Measurements from ENCODE around the gene MYH11.
A peak's percentile ranks its signal among the peaks of the same experiment; 100 is the strongest.
"Not testable (repeated sequence)": the region's sequence is repeated elsewhere in the genome, so short reads cannot be mapped to it uniquely, and the experiment has no call there.

The MYH11 gene

DNA sequence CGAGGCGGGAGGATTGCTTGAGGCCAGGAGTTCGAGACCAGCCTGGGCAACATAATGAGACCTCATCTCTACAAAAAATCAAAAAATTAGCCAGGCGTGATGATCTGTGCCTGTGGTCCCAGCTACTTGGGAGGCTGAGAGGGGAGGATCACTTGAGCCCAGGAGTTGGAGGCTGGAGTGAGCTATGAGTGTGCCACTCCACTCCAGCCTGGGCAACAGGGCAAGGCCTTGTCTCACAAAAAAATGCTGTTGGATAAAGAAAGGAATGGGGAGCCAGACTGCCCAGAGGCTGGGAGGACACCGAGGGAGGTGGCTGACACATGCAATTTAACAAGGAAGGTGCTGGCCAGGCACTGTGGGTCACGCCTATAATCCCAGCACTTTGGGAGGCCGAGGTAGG, 47.5 kb downstream of the MYH11 start:
- DNase-seq (ENCODE audit: low spot score), result not testable (repeated sequence)

DNA sequence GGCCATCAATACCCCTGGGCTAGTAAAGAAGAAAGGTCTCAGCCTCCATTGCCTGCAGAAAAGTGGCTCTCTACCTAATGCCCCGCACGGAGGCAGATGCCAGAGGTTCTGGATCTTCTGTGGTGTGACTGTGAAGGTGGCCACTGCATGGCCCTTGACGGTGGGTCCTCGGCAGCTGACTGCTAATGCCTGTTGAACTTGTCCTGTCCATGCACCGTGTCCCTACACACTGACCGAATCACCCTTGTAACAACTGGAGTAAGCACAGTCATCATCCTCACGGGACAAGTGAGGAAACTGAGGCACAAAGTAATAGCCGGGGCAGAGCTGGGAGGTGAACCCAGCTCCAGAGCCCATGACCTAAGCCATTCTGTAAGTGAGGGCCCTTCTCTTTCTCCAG, 48.8 kb downstream of the MYH11 start:
- DNase-seq (ENCODE audit: low spot score), result no peak

DNA sequence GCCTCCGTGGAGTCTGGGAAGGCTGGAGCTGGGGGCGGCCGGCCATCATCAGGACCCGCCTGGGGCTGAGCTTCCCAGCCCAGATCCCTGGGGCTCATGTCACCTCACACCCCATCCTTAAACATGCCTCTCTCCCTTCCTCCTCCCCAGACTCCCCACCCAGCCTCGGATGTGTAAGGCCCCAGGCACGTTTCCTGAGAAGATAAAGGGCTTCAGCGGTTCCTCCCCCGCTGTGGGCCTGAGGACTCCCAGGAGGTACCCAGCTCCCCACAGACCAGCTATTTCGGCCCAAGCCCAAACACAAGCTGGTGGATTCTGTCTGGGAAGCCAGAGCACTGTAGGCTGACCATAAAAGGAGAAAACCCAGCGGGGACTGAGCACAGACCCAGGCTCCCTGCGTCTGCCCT, 49.2 kb downstream of the MYH11 start:
- peak; percentile 61 for DNase-seq (ENCODE audit: low spot score)

DNA sequence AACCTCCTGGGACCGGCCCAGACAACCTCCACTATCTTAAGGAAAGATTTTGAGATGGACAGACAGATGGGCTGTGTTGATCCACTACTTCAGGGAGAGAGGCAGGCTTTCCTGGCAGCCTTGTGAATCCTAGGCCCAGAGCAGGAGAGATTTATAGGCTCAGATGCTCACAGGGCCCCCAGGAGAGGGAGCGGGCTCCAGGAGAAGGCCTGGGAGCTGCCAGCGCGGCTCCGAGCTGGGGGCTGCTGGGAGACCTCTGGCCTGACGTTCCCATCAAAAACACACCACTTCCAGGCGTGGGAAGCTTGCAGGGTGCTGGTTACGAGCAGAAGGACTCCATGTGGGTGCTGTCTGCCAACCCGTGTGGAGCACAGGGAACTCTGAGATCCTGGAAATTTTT, 53.2 kb downstream of the MYH11 start:
- no peak for DNase-seq (ENCODE audit: low spot score)

DNA sequence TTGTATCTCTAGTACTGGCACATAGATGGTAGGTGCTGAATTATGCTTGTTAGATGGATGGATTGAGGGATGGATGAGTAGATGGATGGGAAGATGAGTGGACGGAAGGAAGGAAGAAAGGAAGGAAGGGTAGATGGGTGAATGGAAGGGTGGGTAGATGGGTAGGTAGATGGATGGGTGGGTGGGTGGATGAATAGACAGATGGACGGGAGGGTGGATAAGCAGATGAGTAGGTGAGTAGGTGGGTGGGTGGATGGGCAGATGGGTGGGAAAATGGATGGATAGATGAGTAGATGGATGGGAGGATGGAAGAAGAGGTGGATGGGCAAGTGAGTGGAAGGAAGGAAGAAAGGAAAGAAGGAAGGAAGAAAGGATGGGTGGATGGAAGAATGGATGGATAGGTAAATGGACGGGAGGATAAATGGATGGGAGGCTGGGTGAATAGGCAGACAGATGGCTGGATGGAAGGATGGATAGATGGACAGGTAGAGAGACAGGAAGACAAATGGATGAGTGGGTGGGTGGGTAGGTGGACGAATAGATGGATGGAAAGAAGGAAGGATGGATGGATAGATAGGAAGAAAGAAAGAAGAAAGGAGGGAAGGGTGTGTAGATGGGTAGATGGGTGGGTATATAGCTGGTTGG, 56.9 kb downstream of the MYH11 start:
- no peak for DNase-seq (ENCODE audit: low spot score)

DNA sequence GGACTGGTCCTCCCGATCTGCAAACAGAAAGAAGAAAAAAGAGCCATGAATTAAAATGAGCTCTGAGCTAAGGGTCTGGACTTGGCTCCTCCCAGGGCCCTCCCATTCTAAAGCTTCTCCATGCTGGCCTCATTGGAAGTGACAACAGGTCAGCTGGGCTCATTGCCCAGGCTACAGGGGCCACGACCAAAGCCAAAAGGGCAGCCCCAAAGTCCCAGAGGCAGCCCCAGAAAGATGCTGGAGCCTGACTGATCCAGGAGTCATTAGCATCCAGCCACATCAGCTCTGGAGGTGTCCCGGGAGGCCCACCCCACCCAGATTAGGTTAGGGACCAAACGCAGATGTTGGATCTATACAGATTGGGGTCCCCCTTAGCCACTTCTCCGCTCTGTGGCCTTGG, 58.2 kb downstream of the MYH11 start:
- no peak for DNase-seq (ENCODE audit: low spot score)

DNA sequence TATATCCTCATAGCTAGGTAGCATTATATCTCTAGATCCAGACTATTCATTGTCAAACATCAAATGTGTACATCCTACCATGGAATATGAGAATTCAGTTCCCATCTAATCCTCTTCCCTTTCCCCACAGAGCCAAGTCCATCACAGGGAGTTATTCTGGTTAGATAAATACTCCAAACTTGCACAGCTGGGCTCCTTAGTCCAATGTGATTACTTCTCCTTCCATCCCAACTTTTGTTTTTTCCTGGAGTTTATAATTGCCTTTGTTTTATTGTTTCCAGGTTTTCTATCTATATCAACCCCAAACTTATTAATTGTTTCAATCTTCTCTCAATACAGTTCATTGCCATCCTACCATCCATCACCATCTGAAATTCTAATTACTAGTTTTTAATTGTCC, 59.9 kb downstream of the MYH11 start:
- DNase-seq (ENCODE audit: low spot score), result no peak

DNA sequence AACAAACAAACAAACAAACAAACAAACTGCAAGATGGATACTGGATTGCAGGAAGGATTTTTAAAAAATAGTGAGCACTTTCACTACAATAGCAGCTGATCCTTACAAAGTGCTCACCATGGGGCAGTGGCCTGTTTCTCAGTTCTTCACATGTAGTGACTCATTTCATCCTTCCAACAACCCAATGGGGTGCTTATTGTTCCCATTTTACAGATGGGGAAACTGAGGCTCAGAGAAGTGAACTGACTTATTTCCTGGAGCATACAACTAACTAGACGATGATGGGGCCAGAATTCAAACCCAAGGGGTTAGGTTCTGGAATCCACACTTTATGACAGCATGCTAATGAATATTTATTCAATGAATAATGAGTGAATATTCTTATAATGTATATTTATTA, 61.2 kb downstream of the MYH11 start:
- DNase-seq (ENCODE audit: low spot score), result no peak

DNA sequence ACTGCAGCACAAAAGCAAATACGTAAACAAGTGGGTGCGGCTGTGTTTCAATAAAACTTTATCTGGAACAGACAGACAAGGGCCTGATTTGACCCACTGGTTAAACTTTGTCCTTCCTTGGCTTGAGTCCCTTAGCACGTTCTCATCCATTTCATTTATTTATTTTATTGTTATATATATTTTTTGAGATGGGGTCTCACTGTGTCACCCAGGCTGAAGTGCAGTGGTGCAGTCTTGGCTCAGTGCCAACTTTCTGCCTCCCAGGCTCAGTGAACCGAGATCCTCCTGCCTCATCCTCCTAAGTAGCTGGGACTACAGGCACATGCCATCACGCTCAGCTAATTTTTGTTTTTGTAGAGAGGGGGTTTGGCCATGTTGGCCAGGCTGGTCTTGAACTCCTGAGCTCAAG, 64.3 kb downstream of the MYH11 start:
- no peak for DNase-seq (ENCODE audit: low spot score)

DNA sequence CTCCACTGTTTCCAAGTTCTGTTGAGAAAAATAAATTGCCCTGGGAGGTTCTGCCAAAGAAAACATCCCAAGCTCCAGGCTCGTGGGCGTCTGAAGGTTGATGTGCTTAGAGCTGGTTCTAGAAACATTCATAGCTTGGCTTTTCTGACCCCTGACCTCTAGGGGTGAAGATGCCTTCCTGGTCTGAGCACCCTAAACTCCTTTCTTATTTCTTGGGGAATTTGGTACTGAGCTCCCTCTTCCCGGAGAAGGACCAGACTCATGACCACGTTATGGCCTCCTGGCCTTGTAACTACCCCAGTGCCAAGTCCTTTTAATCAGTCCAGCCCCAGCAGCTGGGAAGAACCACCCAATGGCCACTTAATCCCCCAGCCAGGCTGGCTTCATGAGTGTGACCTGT, 66.4 kb downstream of the MYH11 start:
- DNase-seq (ENCODE audit: low spot score), result no peak

DNA sequence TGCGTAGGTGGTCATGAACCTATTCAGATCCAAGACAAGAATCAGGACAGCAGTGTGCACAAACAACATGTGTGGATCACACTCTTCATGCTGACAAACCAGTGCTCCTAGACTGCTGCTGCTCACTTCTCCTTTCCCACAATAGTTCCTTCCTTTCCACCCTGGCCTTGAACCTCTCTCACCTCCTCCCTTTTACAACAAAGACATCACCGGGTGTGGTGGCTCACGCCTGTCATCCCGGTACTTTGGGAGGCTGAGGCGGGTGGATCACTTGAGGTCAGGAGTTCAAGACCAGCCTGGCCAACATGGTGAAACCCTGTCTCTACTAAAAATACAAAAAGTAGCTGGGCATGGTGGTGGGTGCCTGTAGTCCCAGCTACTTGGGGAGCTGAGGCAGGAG, 67.0 kb downstream of the MYH11 start:
- DNase-seq (ENCODE audit: low spot score), result not testable (repeated sequence)

DNA sequence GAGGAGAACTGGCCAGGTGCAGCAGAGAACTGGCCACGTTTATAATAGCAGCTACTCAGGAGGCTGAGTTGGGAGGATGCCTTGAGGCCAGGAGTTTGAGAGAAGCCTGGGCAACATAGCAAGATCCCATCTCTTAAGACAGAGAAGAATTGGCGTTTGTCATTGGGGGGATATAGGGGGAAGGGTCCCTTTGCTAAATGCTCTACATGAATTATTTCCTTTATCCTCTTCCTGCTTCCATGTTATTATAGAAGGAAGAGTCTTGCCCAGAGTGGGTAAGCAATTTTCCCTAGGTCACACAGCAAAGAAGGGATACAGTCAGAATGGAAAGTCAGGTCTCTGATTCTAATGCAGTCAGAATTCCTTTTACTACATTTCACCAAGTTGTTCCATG, 68.0 kb downstream of the MYH11 start:
- DNase-seq (ENCODE audit: low spot score), result no peak

DNA sequence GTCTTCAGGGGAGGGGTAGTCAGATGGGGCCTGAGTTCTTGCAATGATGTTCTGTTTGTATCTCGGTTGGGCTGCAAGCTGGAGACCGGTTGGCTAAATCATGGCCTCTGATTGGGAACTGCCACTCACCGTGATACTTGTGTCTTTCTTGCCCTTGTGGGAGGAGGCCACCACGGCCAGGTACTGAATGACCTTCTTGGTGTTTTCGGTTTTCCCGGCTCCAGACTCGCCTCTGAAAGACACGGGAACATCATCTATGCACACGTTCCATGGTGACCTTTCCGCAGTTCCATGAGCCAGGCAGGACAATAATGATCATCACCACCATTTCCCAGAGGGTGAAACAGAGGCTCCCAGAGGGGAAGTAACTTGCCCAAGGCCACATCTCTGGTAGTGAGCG, 70.3 kb downstream of the MYH11 start:
- DNase-seq (ENCODE audit: low spot score), result no peak

DNA sequence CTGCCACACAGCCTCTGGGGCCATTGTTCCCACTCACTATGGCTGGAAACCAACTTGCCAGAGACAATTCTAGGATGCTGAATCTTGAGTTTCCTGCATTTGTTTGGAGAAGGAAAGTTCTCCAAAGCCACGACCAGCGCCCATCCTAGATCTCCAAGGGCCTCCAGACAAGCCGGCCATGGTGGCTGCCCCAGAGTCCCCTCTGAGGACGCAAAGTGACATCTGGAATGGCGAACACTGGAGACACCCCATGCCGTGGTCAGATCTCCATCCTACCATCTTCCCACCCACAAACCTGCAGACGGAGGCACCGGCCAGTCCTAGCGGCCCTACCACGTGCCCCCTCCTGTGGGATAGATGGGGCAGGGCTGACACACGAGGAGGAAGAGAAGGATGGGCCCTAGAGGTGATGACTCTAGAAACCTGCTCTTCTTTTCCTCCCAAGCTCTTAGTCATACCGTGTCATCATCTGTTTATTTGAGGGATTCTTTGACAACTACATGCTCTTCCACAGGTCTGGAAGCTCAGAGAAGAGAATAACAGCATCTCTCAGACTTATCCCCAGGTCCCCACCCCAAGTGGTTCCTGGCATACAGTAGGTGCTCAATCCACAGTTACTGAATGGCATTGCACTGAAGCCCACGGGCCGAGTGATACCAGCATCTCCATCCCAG, 71.3 kb downstream of the MYH11 start:
- DNase-seq (ENCODE audit: low spot score), result no peak

DNA sequence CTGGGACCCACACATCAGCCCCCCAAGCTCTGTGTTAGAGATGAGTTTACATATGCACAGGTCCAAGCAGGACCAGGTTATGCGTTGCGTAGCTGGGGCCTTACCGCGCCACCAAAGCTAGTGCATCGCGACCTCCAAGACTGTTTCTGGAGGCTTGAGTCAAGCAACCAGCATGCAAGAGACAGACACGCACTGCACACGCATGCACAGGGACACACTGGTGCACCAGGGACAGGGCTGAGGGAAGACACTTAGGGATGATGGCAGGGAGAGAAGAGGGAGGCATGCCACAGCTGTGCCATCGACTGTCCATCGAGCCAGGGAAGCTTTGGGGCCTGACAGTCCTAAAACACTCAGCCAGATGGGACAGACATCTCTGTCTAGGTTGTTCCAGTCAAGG, 72.8 kb downstream of the MYH11 start:
- DNase-seq (ENCODE audit: low spot score), result no peak

DNA sequence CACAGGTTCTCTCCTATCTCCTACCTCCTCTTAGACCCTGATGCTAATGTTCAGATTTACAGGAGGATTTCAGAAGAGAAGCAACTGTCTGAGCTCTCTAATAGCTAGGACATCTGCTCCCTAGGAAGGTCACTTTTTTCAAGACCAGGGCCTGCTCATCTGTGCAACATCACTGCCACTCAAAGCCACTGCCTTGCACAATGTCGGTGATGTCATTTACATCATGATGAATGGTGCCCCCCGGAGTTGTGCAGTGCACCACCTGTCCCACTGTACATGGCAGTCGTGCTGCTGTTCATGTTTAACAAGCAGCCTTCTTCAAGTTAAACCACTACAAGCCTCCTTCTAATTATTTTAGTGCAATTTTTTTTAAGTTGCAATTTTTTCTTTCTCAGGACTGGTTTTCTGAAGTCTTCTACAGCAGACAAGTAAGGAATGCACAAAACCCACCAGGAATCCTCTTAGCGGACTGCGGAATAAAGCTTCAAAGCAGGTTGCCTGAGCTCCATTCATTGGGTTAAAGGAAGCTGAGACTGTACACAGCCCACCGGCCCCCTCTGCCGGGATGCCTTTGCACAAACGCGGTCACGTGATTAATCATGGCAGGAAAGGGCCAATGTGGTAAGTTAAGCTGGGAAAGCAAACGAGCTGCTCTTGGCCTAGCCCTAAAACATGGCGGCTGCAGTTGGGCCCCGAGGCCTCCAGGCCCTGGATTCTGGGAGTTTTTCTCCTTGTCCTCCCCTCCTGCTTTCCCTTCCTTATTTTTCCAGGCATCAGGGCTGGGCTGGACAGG, 74.1 kb downstream of the MYH11 start:
- DNase-seq (ENCODE audit: low spot score), result no peak

DNA sequence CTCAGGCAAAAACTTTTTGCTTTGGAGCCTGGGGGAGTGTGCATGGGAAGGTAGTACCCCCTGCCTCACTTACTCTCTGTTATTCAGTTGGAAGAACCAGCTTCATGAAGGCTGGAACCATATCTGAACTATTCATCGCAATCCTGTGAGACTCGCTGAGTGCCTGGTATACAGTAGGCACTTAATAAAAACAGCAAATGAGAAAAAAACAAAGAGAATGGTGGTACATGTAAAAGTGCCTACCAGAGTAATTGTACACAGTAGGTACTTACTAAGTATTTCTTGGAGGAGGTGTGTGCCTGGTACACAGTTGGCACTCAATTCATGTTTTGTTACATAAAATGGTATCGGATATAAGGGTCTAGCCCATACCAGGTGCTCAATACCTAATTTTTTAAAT, 75.2 kb downstream of the MYH11 start:
- DNase-seq (ENCODE audit: low spot score), result no peak

DNA sequence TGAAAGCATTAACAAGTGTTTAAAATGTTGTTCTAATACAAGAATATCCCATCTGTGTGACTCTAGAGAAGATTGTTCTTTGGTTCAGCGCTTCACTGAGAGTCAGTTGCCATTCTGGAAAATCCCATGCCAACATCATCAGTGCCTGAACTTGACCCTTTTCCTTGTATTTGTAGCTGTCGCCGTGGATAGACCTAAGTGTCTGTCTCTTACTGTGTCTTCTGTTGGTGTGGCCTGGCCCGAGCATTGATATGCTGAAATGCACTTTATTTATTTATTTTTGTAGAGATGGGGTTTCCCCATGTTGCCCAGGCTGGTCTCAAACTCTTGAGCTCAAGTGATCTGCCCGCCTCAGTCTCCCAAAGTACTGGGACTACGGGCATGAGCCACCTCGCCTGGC, 76.0 kb downstream of the MYH11 start:
- DNase-seq (ENCODE audit: low spot score), result no peak

DNA sequence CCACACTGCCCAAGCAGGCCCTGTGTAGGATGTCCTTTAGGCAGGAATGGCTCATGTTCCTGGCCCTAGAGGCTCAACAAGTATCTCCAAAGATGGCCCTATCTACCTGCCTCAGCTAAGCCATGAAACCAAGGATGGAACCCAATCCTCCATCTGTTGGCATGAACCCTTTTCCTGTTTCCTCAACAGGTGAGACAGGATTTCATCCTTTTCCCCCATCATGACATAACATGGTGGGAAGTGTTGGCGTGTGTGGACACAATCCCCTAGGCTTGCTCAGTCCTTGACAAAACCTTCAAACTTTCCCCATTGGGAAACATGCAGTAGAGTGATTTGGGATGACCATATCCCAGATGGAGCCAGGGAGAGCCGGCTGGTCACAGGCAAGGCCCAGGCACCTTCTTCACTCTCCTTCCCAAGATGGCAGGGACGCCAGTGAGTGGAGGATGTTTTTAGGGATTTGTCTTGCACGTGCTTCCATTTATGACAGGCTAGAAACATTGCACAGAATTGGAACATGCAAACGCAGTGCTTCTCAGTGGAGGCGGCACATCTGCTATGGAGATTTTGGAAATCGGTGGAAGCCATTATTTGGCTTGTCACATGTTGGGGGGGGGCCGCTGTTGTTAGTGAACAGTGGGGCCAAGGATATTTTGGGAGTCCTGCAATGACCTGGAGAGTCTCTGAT, 77.0 kb downstream of the MYH11 start:
- no peak for DNase-seq (ENCODE audit: low spot score)

DNA sequence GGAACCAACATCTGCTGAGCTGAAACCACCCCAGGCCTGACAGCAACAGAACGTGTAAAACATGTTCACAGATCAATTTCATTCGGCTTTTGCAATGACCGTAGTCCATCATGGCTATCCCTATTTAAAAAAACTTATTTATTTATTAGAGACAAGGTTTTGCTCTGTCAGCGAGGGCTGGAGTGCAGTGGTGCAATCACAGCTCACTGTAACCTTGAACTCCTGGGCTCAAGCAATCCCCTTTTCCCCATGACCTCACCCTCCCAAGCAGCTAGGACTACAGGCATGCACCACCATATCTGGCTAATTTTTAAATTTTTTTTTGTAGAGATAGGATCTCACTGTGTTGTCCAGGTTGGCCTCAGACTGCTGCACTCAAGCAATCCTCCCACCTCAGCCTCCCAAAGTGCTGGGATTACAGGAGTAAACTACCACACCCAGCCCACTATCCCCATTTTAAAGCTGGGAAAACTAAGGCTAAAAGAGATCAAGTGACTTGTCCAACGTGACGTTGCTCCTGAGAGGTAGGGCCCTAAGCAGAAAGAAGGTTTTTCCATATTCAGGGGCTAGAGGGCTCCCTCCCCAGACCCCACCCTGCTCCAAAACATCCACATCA, 77.7 kb downstream of the MYH11 start:
- DNase-seq (ENCODE audit: low spot score), result no peak

DNA sequence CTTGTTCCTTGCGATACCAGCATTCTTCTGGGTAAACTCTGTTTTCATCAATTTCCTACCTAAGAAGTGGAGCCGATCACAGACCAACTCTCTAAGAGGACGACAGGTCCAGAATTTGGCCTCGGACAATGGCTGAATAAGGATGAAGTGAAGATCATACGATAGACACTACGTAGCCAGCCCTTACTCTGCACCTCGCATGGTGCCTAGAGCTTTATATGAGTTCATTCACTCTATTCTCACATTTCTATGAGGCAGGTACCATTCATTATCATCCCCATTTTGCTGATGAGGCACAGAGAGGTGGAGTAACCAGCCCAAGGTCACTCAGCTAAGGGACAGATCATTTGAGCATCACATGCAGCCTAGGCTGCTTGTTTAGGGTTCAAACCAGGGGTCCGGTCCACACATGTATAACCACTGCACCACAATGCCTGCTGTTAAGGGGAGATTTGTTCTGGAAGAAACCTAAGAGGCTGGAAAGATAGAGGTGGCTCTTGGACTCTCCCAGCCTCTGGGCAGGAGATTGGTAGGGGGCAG, 78.6 kb downstream of the MYH11 start:
- no peak for DNase-seq (ENCODE audit: low spot score)
